Lower lobe of right lung (tissue), 2 donors: ENCODE results near the gene CFAP46. TPM values are rescaled to one million over a fixed set of nuclear protein-coding genes. Genes with fewer than 3 reads are reported as not detected.
"Not testable (repeated sequence)": the region's sequence is repeated elsewhere in the genome, so short reads cannot be mapped to it uniquely, and the experiment has no call there.

Experiments used
- ATAC-seq, 2 donors: fragments of 200-7000 bp; cut with Tn5 transposase; one replicate each; pipeline ENCODE4 v1.9.1; 2020 to 2022; ENCODE audit warnings: mild to moderate bottlenecking in 2 of 2, moderate library complexity in 2 of 2
- DNase-seq: peaks from one replicate; pipeline ENCODE4 v3.0.0-alpha.2; 2020
- H3K27ac ChIP-seq: fragments of 200-600 bp; one replicate; pipeline ENCODE4 v1.8.0; 2022
- H3K27me3 ChIP-seq: fragments of 200-600 bp; one replicate; pipeline ENCODE4 v1.8.0; 2022; ENCODE audit warnings: low read depth
- H3K36me3 ChIP-seq: fragments of 200-600 bp; one replicate; pipeline ENCODE4 v1.8.0; 2022; ENCODE audit warnings: mild to moderate bottlenecking
- H3K4me1 ChIP-seq: fragments of 200-600 bp; one replicate; pipeline ENCODE4 v1.8.0; 2022
- H3K4me3 ChIP-seq: fragments of 200-600 bp; one replicate; pipeline ENCODE4 v1.8.0; 2022; ENCODE audit warnings: mild to moderate bottlenecking
- H3K9me3 ChIP-seq: fragments of 200-600 bp; one replicate; pipeline ENCODE4 v1.8.0; 2022
- CTCF ChIP-seq: fragments of 200-600 bp; IDR thresholded peaks from one replicate; pipeline ENCODE4 v1.8.0; 2022; ENCODE audit warnings: antibody characterized with exemption, mild to moderate bottlenecking
- intact Hi-C: fragments of 100-400 bp; cut with DNase I; formaldehyde crosslinking; loops from one replicate; pipeline ENCODE4 v1.11.0; 2022
- total RNA-seq: library from RNA; stranded (reverse); fragmentation: NEBNext Ultra II Directional; extraction: Animal tissue kit (Norgen Biotek cat#: 25700); gene quantifications from one replicate; pipeline ENCODE4 v1.2.1, GENCODE V29; 2021
- donor health status: DM: no; HTN: yes; CAD: no; lungs with severe emphysema.

CFAP46 gene
- total RNA-seq, 1 donor from 2014 or later: 9.0 TPM

GRCh38 chr10:132957131-132957530, 14.8 kb upstream of the CFAP46 start:
- TF ChIP-seq CTCF: no peak
- ATAC-seq (no peak), DNase-seq (no peak)
- no peaks in the 10 kb centered on the region for H3K9me3 ChIP-seq
- no peaks in the 10 kb centered on the region for H3K36me3 ChIP-seq
- H3K4me3 ChIP-seq: no peak overlapping the region
- intact Hi-C loops: no loop called here
- H3K4me1 ChIP-seq: peaks cover 4% of the 10 kb centered on the region
- H3K27ac ChIP-seq: no peak overlapping the region
- peaks cover 14% of the 10 kb centered on the region for H3K27me3 ChIP-seq

- DNase-seq, H3K4me3 ChIP-seq, intact Hi-C loops, H3K4me1 ChIP-seq, H3K9me3 ChIP-seq, H3K36me3 ChIP-seq, H3K27ac ChIP-seq, ATAC-seq: not testable (repeated sequence)
- H3K27me3 ChIP-seq: peaks cover 23% of the 10 kb centered on the region
Observed at GRCh38 chr10:132956259-132956658, 13.9 kb upstream of the CFAP46 start.

- intact Hi-C loops: no loop called here
- Histone ChIP-seq H3K9me3 (no peaks in the 10 kb centered on the region), H3K36me3 (no peaks in the 10 kb centered on the region), H3K27me3 (peaks cover 25% of the 10 kb centered on the region), H3K4me3 (no peak overlapping the region), H3K4me1 (no peaks in the 10 kb centered on the region), H3K27ac (no peak overlapping the region)
- TF ChIP-seq CTCF: no peak
- ATAC-seq (no peak), DNase-seq (no peak)
Observed at GRCh38 chr10:132955479-132955878, 13.1 kb upstream of the CFAP46 start.

- ATAC-seq: no peak
Observed at GRCh38 chr10:132953428-132953827, 11.1 kb upstream of the CFAP46 start.

GRCh38 chr10:132951926-132952325, 9.6 kb upstream of the CFAP46 start:
- Histone ChIP-seq H3K27ac (no peak overlapping the region), H3K4me1 (no peaks in the 10 kb centered on the region), H3K27me3 (peaks cover 15% of the 10 kb centered on the region), H3K9me3 (no peaks in the 10 kb centered on the region), H3K36me3 (no peaks in the 10 kb centered on the region), H3K4me3 (no peak overlapping the region)
- TF ChIP-seq CTCF: no peak
- DNase-seq (no peak), ATAC-seq (no peak)
- intact Hi-C loops: no loop called here

More at GRCh38 chr10:132953428-132953827, 11.1 kb upstream of the CFAP46 start:
- no peaks in the 10 kb centered on the region for H3K36me3 ChIP-seq
- no peaks in the 10 kb centered on the region for H3K9me3 ChIP-seq
- H3K4me1 ChIP-seq: no peaks in the 10 kb centered on the region
- H3K27me3 ChIP-seq: peaks cover 15% of the 10 kb centered on the region
- no peak overlapping the region for H3K27ac ChIP-seq
- DNase-seq: no peak
- intact Hi-C loops: no loop called here
- no peak for TF ChIP-seq CTCF
- H3K4me3 ChIP-seq: no peak overlapping the region

- intact Hi-C loops: no loop called here
- Histone ChIP-seq H3K27me3 (peaks cover 29% of the 10 kb centered on the region), H3K27ac (no peak overlapping the region), H3K36me3 (no peaks in the 10 kb centered on the region), H3K4me1 (no peaks in the 10 kb centered on the region), H3K9me3 (no peaks in the 10 kb centered on the region), H3K4me3 (no peak overlapping the region)
- ATAC-seq (no peak), DNase-seq (no peak)
- TF ChIP-seq CTCF: no peak
Observed at GRCh38 chr10:132948351-132948750, 6.0 kb upstream of the CFAP46 start.
